ENCODE data around the gene DENND4B.

DNA sequence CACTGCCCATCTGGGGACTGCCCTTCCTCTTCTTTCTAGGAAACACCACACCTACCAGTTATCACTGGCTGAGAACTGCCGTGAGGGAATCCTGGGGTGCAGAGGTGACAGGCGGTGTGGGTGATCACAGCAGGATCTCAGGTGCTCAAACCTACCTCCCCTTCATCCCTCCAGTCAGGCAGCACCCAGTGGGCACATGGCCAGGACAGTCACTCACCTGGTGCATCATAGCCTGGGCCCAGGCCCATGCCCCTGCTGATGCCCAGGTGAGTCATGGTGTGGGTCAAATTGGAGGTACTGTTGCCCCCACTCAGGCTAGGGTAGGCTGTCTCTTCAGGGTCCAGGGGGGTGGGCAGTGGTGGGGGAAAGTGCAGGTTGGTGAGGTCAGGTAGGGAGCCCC is 5.3 kb upstream of the DENND4B start:
- TF ChIP-seq, protein P1, sequence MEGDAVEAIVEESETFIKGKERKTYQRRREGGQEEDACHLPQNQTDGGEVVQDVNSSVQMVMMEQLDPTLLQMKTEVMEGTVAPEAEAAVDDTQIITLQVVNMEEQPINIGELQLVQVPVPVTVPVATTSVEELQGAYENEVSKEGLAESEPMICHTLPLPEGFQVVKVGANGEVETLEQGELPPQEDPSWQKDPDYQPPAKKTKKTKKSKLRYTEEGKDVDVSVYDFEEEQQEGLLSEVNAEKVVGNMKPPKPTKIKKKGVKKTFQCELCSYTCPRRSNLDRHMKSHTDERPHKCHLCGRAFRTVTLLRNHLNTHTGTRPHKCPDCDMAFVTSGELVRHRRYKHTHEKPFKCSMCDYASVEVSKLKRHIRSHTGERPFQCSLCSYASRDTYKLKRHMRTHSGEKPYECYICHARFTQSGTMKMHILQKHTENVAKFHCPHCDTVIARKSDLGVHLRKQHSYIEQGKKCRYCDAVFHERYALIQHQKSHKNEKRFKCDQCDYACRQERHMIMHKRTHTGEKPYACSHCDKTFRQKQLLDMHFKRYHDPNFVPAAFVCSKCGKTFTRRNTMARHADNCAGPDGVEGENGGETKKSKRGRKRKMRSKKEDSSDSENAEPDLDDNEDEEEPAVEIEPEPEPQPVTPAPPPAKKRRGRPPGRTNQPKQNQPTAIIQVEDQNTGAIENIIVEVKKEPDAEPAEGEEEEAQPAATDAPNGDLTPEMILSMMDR (IDR thresholded peaks at IDR 0.05) = no peak
- TF ChIP-seq POLR2A (IDR thresholded peaks at IDR 0.05) = no peak

Data from right lobe of liver (tissue), 4 donors.